Stimulated activated CD4-positive, alpha-beta T cell treated with anti-CD3 and anti-CD28 coated beads, Interleukin-12 subunit alpha, Interleukin-12 subunit beta, amount 100 ng/mL, for 48 hours (primary cell): ENCODE measurements around the gene DARS1.

ENCODE experiments used
- DNase-seq, 3 donors: peaks; one replicate each; pipeline ENCODE4 v3.0.0-alpha.2; 2020; ENCODE audit warnings: low read depth in 2 of 3, low spot score in 1 of 3

Gene DARS1

GRCh38 chr2:135947483-135947882 lies 37.9 kb downstream of the DARS1 start:
- no peak for DNase-seq

- DNase-seq, result no peak
These were observed 39.9 kb downstream of the DARS1 start for GRCh38 chr2:135945526-135945925.

GRCh38 chr2:135944625-135945024 lies 40.8 kb downstream of the DARS1 start:
- no peak for DNase-seq

GRCh38 chr2:135942936-135943688 lies 42.3 kb downstream of the DARS1 start:
- DNase-seq, result no peak

- no peak for DNase-seq
These were observed 48.9 kb downstream of the DARS1 start for GRCh38 chr2:135936524-135936923.

- DNase-seq, result no peak
These were observed 49.5 kb downstream of the DARS1 start for GRCh38 chr2:135935914-135936313.

- DNase-seq, result no peak
These were observed 53.5 kb downstream of the DARS1 start for GRCh38 chr2:135931776-135932443.

GRCh38 chr2:135926605-135927004 lies 58.8 kb downstream of the DARS1 start:
- DNase-seq, result no peak

GRCh38 chr2:135925571-135925970 lies 59.9 kb downstream of the DARS1 start:
- no peak for DNase-seq

- peak in 1 of 3 donors; percentile 31 for DNase-seq
These were observed 69.2 kb downstream of the DARS1 start for GRCh38 chr2:135916207-135916606.

- no peak for DNase-seq
These were observed 70.9 kb downstream of the DARS1 start for GRCh38 chr2:135914485-135914884.

GRCh38 chr2:135913727-135914365 lies 71.6 kb downstream of the DARS1 start:
- peak in 2 of 3 donors; percentile 10 to 69 for DNase-seq

- DNase-seq, result no peak
These were observed 75.5 kb downstream of the DARS1 start for GRCh38 chr2:135909976-135910375.

GRCh38 chr2:135905679-135906078 lies 79.7 kb downstream of the DARS1 start:
- DNase-seq, result no peak

GRCh38 chr2:135904341-135904989 lies 81.0 kb downstream of the DARS1 start:
- no peak for DNase-seq

GRCh38 chr2:135903650-135904049 lies 81.8 kb downstream of the DARS1 start:
- DNase-seq, result no peak

GRCh38 chr2:135899567-135899966 lies 85.9 kb downstream of the DARS1 start:
- DNase-seq, result no peak

GRCh38 chr2:135898234-135898786 lies 87.1 kb downstream of the DARS1 start:
- no peak for DNase-seq

- no peak for DNase-seq
These were observed 90.5 kb downstream of the DARS1 start for GRCh38 chr2:135894930-135895329.

- DNase-seq, result no peak
These were observed 92.0 kb downstream of the DARS1 start for GRCh38 chr2:135893374-135893794.

- no peak for DNase-seq
These were observed 94.6 kb downstream of the DARS1 start for GRCh38 chr2:135890835-135891234.
